ENCODE measurements around the gene LYRM4.

LYRM4 gene

GRCh38 chr6:5091210-5092069 lies 169.3 kb downstream of the LYRM4 start:
- DNase-seq, result no peak

GRCh38 chr6:5090603-5091002 lies 170.1 kb downstream of the LYRM4 start:
- DNase-seq, result no peak

GRCh38 chr6:5089481-5090438 lies 171.0 kb downstream of the LYRM4 start:
- DNase-seq, result no peak

GRCh38 chr6:5088780-5089179 lies 172.0 kb downstream of the LYRM4 start:
- no peak for DNase-seq

- no peak for DNase-seq
Observed at GRCh38 chr6:5087389-5087788, 173.4 kb downstream of the LYRM4 start.

GRCh38 chr6:5086294-5086890 lies 174.4 kb downstream of the LYRM4 start:
- DNase-seq, result no peak

- DNase-seq, result no peak
Observed at GRCh38 chr6:5085648-5086293, 175.0 kb downstream of the LYRM4 start.

- no peak for DNase-seq
Observed at GRCh38 chr6:5084781-5085647, 175.7 kb downstream of the LYRM4 start, which contains the start of gene PPP1R3G. Gene PPP1R3G (plus strand): TSS chr6:5085341. CDS start chr6:5085486, 145 bp downstream.

GRCh38 chr6:5084360-5084780 lies 176.4 kb downstream of the LYRM4 start:
- DNase-seq, result no peak

GRCh38 chr6:5083813-5084359 lies 176.9 kb downstream of the LYRM4 start:
- no peak for DNase-seq

GRCh38 chr6:5083307-5083583 lies 177.5 kb downstream of the LYRM4 start:
- no peak for DNase-seq

- no peak for DNase-seq
Observed at GRCh38 chr6:5082487-5083306, 178.1 kb downstream of the LYRM4 start.

GRCh38 chr6:5081955-5082354 lies 178.8 kb downstream of the LYRM4 start:
- no peak for DNase-seq

GRCh38 chr6:5081182-5081581 lies 179.6 kb downstream of the LYRM4 start:
- no peak for DNase-seq

- DNase-seq, result no peak
Observed at GRCh38 chr6:5080574-5080973, 180.2 kb downstream of the LYRM4 start.

- no peak for DNase-seq
Observed at GRCh38 chr6:5079692-5080091, 181.1 kb downstream of the LYRM4 start.

GRCh38 chr6:5078121-5078669 lies 182.6 kb downstream of the LYRM4 start:
- DNase-seq, result no peak

- DNase-seq, result no peak
Observed at GRCh38 chr6:5076931-5077330, 183.8 kb downstream of the LYRM4 start.

- no peak for DNase-seq
Observed at GRCh38 chr6:5073992-5074391, 186.8 kb downstream of the LYRM4 start.

GRCh38 chr6:5072440-5072839 lies 188.3 kb downstream of the LYRM4 start:
- no peak for DNase-seq
